IMR-90 (cell line): Measurements from ENCODE around the gene GSTP1. TPM values are rescaled to one million over a fixed set of nuclear protein-coding genes. Genes with fewer than 3 reads are reported as not detected.

ENCODE experiments used
- ATAC-seq: fragments of 200-7000 bp; cut with Tn5 transposase; 2 replicates; pipeline ENCODE4 v1.9.1; 2020; ENCODE audit warnings: low read depth, mild to moderate bottlenecking, moderate library complexity
- BruUV-seq: library from RNA; stranded (reverse); fragments of 400-500 nt; replicated peaks from 2 replicates; lab custom pipeline; 2021; lab: Mats Ljungman, UMichigan
- CTCF ChIA-PET: fragments of 300-600 bp; formaldehyde crosslinking; extraction: SDS; loops from one replicate; lab custom pipeline; 2021; ENCODE audit warnings: antibody characterized with exemption; lab: Yijun Ruan, JAX
- POLR2A ChIA-PET: fragments of 300-600 bp; sonication (Branson Sonifier 250); formaldehyde crosslinking; loops from one replicate; lab custom pipeline; 2022; ENCODE audit warnings: antibody characterized with exemption; ENCODE audit not compliant: unreplicated experiment; lab: Charles Lee
- DNase-seq: peaks from one replicate; pipeline ENCODE4 v3.0.0; 2013
- H2AFZ ChIP-seq: replicated peaks from 2 replicates; pipeline ENCODE3; 2013; ENCODE audit warnings: low read length, mild to moderate bottlenecking; ENCODE audit not compliant: poor library complexity
- H2AK5ac ChIP-seq: 2 replicates; pipeline ENCODE4 v1.6.1; 2013; ENCODE audit warnings: low read depth, low read length, inconsistent platforms
- H2AK9ac ChIP-seq: replicated peaks from 2 replicates; pipeline ENCODE3; 2013; ENCODE audit warnings: mild to moderate bottlenecking, low read depth, low read length, moderate library complexity; ENCODE audit not compliant: poor library complexity
- H2BK120ac ChIP-seq: 2 replicates; pipeline ENCODE4 v1.6.1; 2013; ENCODE audit warnings: low read depth, low read length, inconsistent platforms
- H2BK15ac ChIP-seq: 3 replicates; pipeline ENCODE4 v1.6.1; 2013; ENCODE audit warnings: low read depth, low read length, inconsistent platforms
- H2BK20ac ChIP-seq: 2 replicates; pipeline ENCODE4 v1.6.1; 2013; ENCODE audit warnings: low read depth, mild to moderate bottlenecking, inconsistent platforms, low read length, moderate library complexity
- H2BK5ac ChIP-seq: 2 replicates; pipeline ENCODE4 v1.6.1; 2013; ENCODE audit warnings: mild to moderate bottlenecking, low read depth, low read length, inconsistent platforms; ENCODE audit not compliant: poor library complexity, severe bottlenecking
- H3K14ac ChIP-seq: replicated peaks from 2 replicates; pipeline ENCODE4 v1.6.1; 2013; ENCODE audit warnings: low read depth, low read length, inconsistent platforms
- H3K18ac ChIP-seq: 2 replicates; pipeline ENCODE4 v1.6.1; 2013; ENCODE audit warnings: low read depth, low read length, control low read depth
- H3K23ac ChIP-seq: 2 replicates; pipeline ENCODE4 v1.6.1; 2013; ENCODE audit warnings: low read depth, low read length, inconsistent platforms
- H3K27ac ChIP-seq: 2 replicates; pipeline ENCODE4 v1.5.1; 2013; ENCODE audit warnings: mild to moderate bottlenecking, control low read depth, low read length; ENCODE audit not compliant: insufficient read depth
- H3K27me3 ChIP-seq: 2 replicates; pipeline ENCODE4 v1.6.1; 2013; ENCODE audit warnings: low read length; ENCODE audit not compliant: control insufficient read depth, insufficient read depth
- H3K36me3 ChIP-seq: 2 replicates; pipeline ENCODE4 v1.6.1; 2013; ENCODE audit warnings: low read length, mixed read lengths; ENCODE audit not compliant: control insufficient read depth, insufficient read depth
- H3K4ac ChIP-seq: 2 replicates; pipeline ENCODE4 v1.6.1; 2013; ENCODE audit warnings: low read depth, low read length, inconsistent platforms
- H3K4me1 ChIP-seq: 2 replicates; pipeline ENCODE4 v1.6.1; 2013; ENCODE audit warnings: low read length, mixed read lengths; ENCODE audit not compliant: control insufficient read depth, insufficient read depth
- H3K4me2 ChIP-seq: 2 replicates; pipeline ENCODE4 v1.6.1; 2013; ENCODE audit warnings: low read depth, mild to moderate bottlenecking, control low read depth, low read length, moderate library complexity
- H3K4me3 ChIP-seq: 2 replicates; pipeline ENCODE4 v1.5.1; 2013; ENCODE audit warnings: low read depth, mild to moderate bottlenecking, control low read depth, low read length, moderate library complexity; ENCODE audit not compliant: insufficient read depth
- H3K56ac ChIP-seq: 2 replicates; pipeline ENCODE4 v1.6.1; 2013; ENCODE audit warnings: low read length, inconsistent platforms; ENCODE audit not compliant: insufficient read depth; ENCODE audit errors: extremely low read depth
- H3K79me1 ChIP-seq, 2 experiments: 2 replicates each; pipeline ENCODE4 v1.6.1; 2013; ENCODE audit warnings: low read length in 2 of 2, inconsistent platforms in 1 of 2, low read depth in 1 of 2
- H3K9ac ChIP-seq: 2 replicates; pipeline ENCODE4 v1.6.1; 2013; ENCODE audit warnings: low read depth, low read length, control low read depth
- H3K9me1 ChIP-seq: 2 replicates; pipeline ENCODE4 v1.6.1; 2013; ENCODE audit warnings: low read length, inconsistent platforms; ENCODE audit not compliant: insufficient read depth
- H3K9me3 ChIP-seq: 2 replicates; pipeline ENCODE4 v1.6.1; 2013; ENCODE audit warnings: low read length; ENCODE audit not compliant: control insufficient read depth, insufficient read depth
- H4K20me1 ChIP-seq: 2 replicates; pipeline ENCODE4 v1.6.1; 2013; ENCODE audit warnings: low read length, inconsistent platforms; ENCODE audit not compliant: insufficient read depth
- H4K5ac ChIP-seq: 2 replicates; pipeline ENCODE4 v1.6.1; 2013; ENCODE audit warnings: mild to moderate bottlenecking, low read depth, low read length, control low read depth
- H4K8ac ChIP-seq, 2 experiments: 2 replicates each; pipeline ENCODE4 v1.6.1; 2013; ENCODE audit warnings: low read depth in 2 of 2, low read length in 2 of 2, control low read depth in 1 of 2, inconsistent platforms in 1 of 2
- H4K91ac ChIP-seq: 2 replicates; pipeline ENCODE4 v1.6.1; 2013; ENCODE audit warnings: low read depth, low read length, inconsistent platforms; ENCODE audit not compliant: insufficient read depth
- MAZ ChIP-seq: IDR thresholded peaks from 2 replicates; pipeline ENCODE4 v1.6.1; 2012; ENCODE audit warnings: low read depth, mild to moderate bottlenecking, low read length, improper control_type of control experiment, moderate library complexity, borderline replicate concordance
- NFE2L2 ChIP-seq: fragments of 150-350 bp; IDR thresholded peaks from 2 replicates; pipeline ENCODE4 v1.6.1; 2016; ENCODE audit warnings: low read depth, mild to moderate bottlenecking, low read length
- RAD21 ChIP-seq: IDR thresholded peaks from 2 replicates; pipeline ENCODE4 v1.6.1; 2012; ENCODE audit warnings: low read length, improper control_type of control experiment
- SMC3 ChIP-seq: fragments of 150-350 bp; IDR thresholded peaks from 2 replicates; pipeline ENCODE4 v1.6.1; 2016; ENCODE audit warnings: low read depth, mild to moderate bottlenecking, antibody characterized with exemption, low read length, moderate library complexity
- WGBS, 2 experiments: methylation state at CpG; one replicate each; pipeline versions ENCODE4 v1.1.5 to v1.1.7; 2013; ENCODE audit warnings: missing lambda C conversion rate in 2 of 2; ENCODE audit not compliant: insufficient read length in 1 of 2; ENCODE audit errors: extremely low coverage in 2 of 2; 5-methylcytosine and 5-hydroxymethylcytosine counted together
- dilution Hi-C: fragments of 300-500 bp; cut with HindIII; formaldehyde crosslinking; loops from one replicate; pipeline ENCODE4 v1.14.3; 2018; ENCODE audit warnings: low sequenced_read_pairs; ENCODE audit not compliant: unreplicated experiment
- in situ Hi-C: fragments of 300-500 bp; cut with MboI; formaldehyde crosslinking; loops from 3 replicates; pipeline ENCODE4 v1.14.3; 2019; ENCODE audit warnings: low sequenced_read_pairs, inconsistent platforms, mixed read lengths
- intact Hi-C: fragments of 100-400 bp; cut with micrococcal nuclease; formaldehyde crosslinking; loops from 2 replicates; pipeline ENCODE4 v1.10.0; 2022
- polyA plus RNA-seq, 3 experiments: library from polyadenylated mRNA; depleted of rRNA; stranded (reverse); fragments of >200 nt; gene quantifications; 2 replicates each; pipeline ENCODE4 v1.2.3, GENCODE V29; 2012; ENCODE audit warnings: low replicate concordance in 1 of 3
- total RNA-seq: library from RNA; depleted of rRNA; stranded (reverse); fragments of >200 nt; gene quantifications from 2 replicates; pipeline ENCODE4 v1.2.3, GENCODE V29; 2012

GSTP1 gene
- total and polyA plus RNA-seq, 2 of the 4 experiments (the other 2 are of a cell fraction): 947 to 1,539 TPM

DNA sequence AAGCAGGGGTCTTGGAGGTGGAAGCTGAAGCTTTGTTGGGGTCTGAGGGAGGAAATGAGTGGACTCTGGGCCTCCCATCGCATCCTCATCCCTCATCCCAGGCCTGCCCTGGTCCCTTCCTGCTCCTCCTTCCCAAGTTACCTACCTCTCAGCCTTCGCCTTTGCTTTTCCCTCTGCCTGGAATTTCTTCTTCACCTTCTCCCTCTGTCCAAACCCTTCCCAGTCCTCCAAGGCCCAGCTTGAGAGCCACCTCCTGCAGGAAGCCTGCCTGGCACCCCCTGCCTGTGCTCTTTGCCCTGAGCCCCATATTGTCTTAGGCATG, 48.2 kb downstream of the GSTP1 start:
- in situ Hi-C loops (no loop called here), intact Hi-C loops (no loop called here), dilution Hi-C loops (no loop called here)
- Histone ChIP-seq H3K4me2 (no peak overlapping the region), H2AFZ (peak overlapping the region; percentile 32), H3K9me3 (no peaks in the 10 kb centered on the region), H3K4ac (no peak overlapping the region), H2AK9ac (peak overlapping the region; percentile 24), H3K18ac (no peak overlapping the region), H3K23ac (no peak overlapping the region), H2BK120ac (no peak overlapping the region), H3K4me1 (0 out of 2 replicates have a peak, but pooled peaks cover 3% of the 10 kb centered on the region), H2AK5ac (no peak overlapping the region), H3K27me3 (peaks cover 5% of the 10 kb centered on the region; the same call in 1 of the 2 replicates), H3K4me3 (no peak overlapping the region), H3K14ac (no peak overlapping the region), H2BK5ac (no peak overlapping the region), H4K5ac (no peak overlapping the region), H2BK20ac (no peak overlapping the region), H3K79me1 (no peaks in the 10 kb centered on the region), H4K8ac (no peak overlapping the region), H3K56ac (no peak overlapping the region), H2BK15ac (no peak overlapping the region), H3K36me3 (no peaks in the 10 kb centered on the region), H3K27ac (no peak overlapping the region), H4K91ac (no peak overlapping the region), H4K20me1 (no peaks in the 10 kb centered on the region), H3K9me1 (peaks cover 4% of the 10 kb centered on the region; the same call in 1 of the 2 replicates), H3K9ac (no peak overlapping the region)
- TF ChIP-seq RAD21: no peak
- TF ChIP-seq SMC3: no peak
- no peak for TF ChIP-seq MAZ
- no peak for TF ChIP-seq NFE2L2
- ChIA-PET CTCF (no interaction called here), POLR2A (no interaction called here)
- no TSS peak for BruUV-seq
- no peak for DNase-seq
- ATAC-seq: no peak
- 100% methylated on average over 1 of the region's 2 CpGs; no CpG with 5 or more reads in 1 of the 2 experiments for WGBS, 2 experiments
